IMR-90 (cell line): ENCODE results near the gene RPS27. TPM values are rescaled to one million over a fixed set of nuclear protein-coding genes. Genes with fewer than 3 reads are reported as not detected.

Experiments
- ATAC-seq: fragments of 200-7000 bp; cut with Tn5 transposase; 2 replicates; pipeline ENCODE4 v1.9.1; 2020; ENCODE audit warnings: low read depth, mild to moderate bottlenecking, moderate library complexity
- BruUV-seq: library from RNA; stranded (reverse); fragments of 400-500 nt; replicated peaks from 2 replicates; lab custom pipeline; 2021; lab: Mats Ljungman, UMichigan
- CTCF ChIA-PET: fragments of 300-600 bp; formaldehyde crosslinking; extraction: SDS; loops from one replicate; lab custom pipeline; 2021; ENCODE audit warnings: antibody characterized with exemption; lab: Yijun Ruan, JAX
- POLR2A ChIA-PET: fragments of 300-600 bp; sonication (Branson Sonifier 250); formaldehyde crosslinking; loops from one replicate; lab custom pipeline; 2022; ENCODE audit warnings: antibody characterized with exemption; ENCODE audit not compliant: unreplicated experiment; lab: Charles Lee
- DNase-seq: peaks from one replicate; pipeline ENCODE4 v3.0.0; 2013
- H2AFZ ChIP-seq: replicated peaks from 2 replicates; pipeline ENCODE3; 2013; ENCODE audit warnings: low read length, mild to moderate bottlenecking; ENCODE audit not compliant: poor library complexity
- H2AK5ac ChIP-seq: 2 replicates; pipeline ENCODE4 v1.6.1; 2013; ENCODE audit warnings: low read depth, low read length, inconsistent platforms
- H2AK9ac ChIP-seq: replicated peaks from 2 replicates; pipeline ENCODE3; 2013; ENCODE audit warnings: mild to moderate bottlenecking, low read depth, low read length, moderate library complexity; ENCODE audit not compliant: poor library complexity
- H2BK120ac ChIP-seq: 2 replicates; pipeline ENCODE4 v1.6.1; 2013; ENCODE audit warnings: low read depth, low read length, inconsistent platforms
- H2BK15ac ChIP-seq: 3 replicates; pipeline ENCODE4 v1.6.1; 2013; ENCODE audit warnings: low read depth, low read length, inconsistent platforms
- H2BK20ac ChIP-seq: 2 replicates; pipeline ENCODE4 v1.6.1; 2013; ENCODE audit warnings: low read depth, mild to moderate bottlenecking, inconsistent platforms, low read length, moderate library complexity
- H2BK5ac ChIP-seq: 2 replicates; pipeline ENCODE4 v1.6.1; 2013; ENCODE audit warnings: mild to moderate bottlenecking, low read depth, low read length, inconsistent platforms; ENCODE audit not compliant: poor library complexity, severe bottlenecking
- H3K14ac ChIP-seq: replicated peaks from 2 replicates; pipeline ENCODE4 v1.6.1; 2013; ENCODE audit warnings: low read depth, low read length, inconsistent platforms
- H3K18ac ChIP-seq: 2 replicates; pipeline ENCODE4 v1.6.1; 2013; ENCODE audit warnings: low read depth, low read length, control low read depth
- H3K23ac ChIP-seq: 2 replicates; pipeline ENCODE4 v1.6.1; 2013; ENCODE audit warnings: low read depth, low read length, inconsistent platforms
- H3K27ac ChIP-seq: 2 replicates; pipeline ENCODE4 v1.5.1; 2013; ENCODE audit warnings: mild to moderate bottlenecking, control low read depth, low read length; ENCODE audit not compliant: insufficient read depth
- H3K27me3 ChIP-seq: 2 replicates; pipeline ENCODE4 v1.6.1; 2013; ENCODE audit warnings: low read length; ENCODE audit not compliant: control insufficient read depth, insufficient read depth
- H3K36me3 ChIP-seq: 2 replicates; pipeline ENCODE4 v1.6.1; 2013; ENCODE audit warnings: low read length, mixed read lengths; ENCODE audit not compliant: control insufficient read depth, insufficient read depth
- H3K4ac ChIP-seq: 2 replicates; pipeline ENCODE4 v1.6.1; 2013; ENCODE audit warnings: low read depth, low read length, inconsistent platforms
- H3K4me1 ChIP-seq: 2 replicates; pipeline ENCODE4 v1.6.1; 2013; ENCODE audit warnings: low read length, mixed read lengths; ENCODE audit not compliant: control insufficient read depth, insufficient read depth
- H3K4me2 ChIP-seq: 2 replicates; pipeline ENCODE4 v1.6.1; 2013; ENCODE audit warnings: low read depth, mild to moderate bottlenecking, control low read depth, low read length, moderate library complexity
- H3K4me3 ChIP-seq: 2 replicates; pipeline ENCODE4 v1.5.1; 2013; ENCODE audit warnings: low read depth, mild to moderate bottlenecking, control low read depth, low read length, moderate library complexity; ENCODE audit not compliant: insufficient read depth
- H3K56ac ChIP-seq: 2 replicates; pipeline ENCODE4 v1.6.1; 2013; ENCODE audit warnings: low read length, inconsistent platforms; ENCODE audit not compliant: insufficient read depth; ENCODE audit errors: extremely low read depth
- H3K79me1 ChIP-seq, 2 experiments: 2 replicates each; pipeline ENCODE4 v1.6.1; 2013; ENCODE audit warnings: low read length in 2 of 2, inconsistent platforms in 1 of 2, low read depth in 1 of 2
- H3K9ac ChIP-seq: 2 replicates; pipeline ENCODE4 v1.6.1; 2013; ENCODE audit warnings: low read depth, low read length, control low read depth
- H3K9me1 ChIP-seq: 2 replicates; pipeline ENCODE4 v1.6.1; 2013; ENCODE audit warnings: low read length, inconsistent platforms; ENCODE audit not compliant: insufficient read depth
- H3K9me3 ChIP-seq: 2 replicates; pipeline ENCODE4 v1.6.1; 2013; ENCODE audit warnings: low read length; ENCODE audit not compliant: control insufficient read depth, insufficient read depth
- H4K20me1 ChIP-seq: 2 replicates; pipeline ENCODE4 v1.6.1; 2013; ENCODE audit warnings: low read length, inconsistent platforms; ENCODE audit not compliant: insufficient read depth
- H4K5ac ChIP-seq: 2 replicates; pipeline ENCODE4 v1.6.1; 2013; ENCODE audit warnings: mild to moderate bottlenecking, low read depth, low read length, control low read depth
- H4K8ac ChIP-seq, 2 experiments: 2 replicates each; pipeline ENCODE4 v1.6.1; 2013; ENCODE audit warnings: low read depth in 2 of 2, low read length in 2 of 2, control low read depth in 1 of 2, inconsistent platforms in 1 of 2
- H4K91ac ChIP-seq: 2 replicates; pipeline ENCODE4 v1.6.1; 2013; ENCODE audit warnings: low read depth, low read length, inconsistent platforms; ENCODE audit not compliant: insufficient read depth
- BHLHE40 ChIP-seq: fragments of 150-350 bp; IDR thresholded peaks from 2 replicates; pipeline ENCODE4 v1.6.1; 2016; ENCODE audit warnings: mild to moderate bottlenecking, low read depth, low read length
- CEBPB ChIP-seq: IDR thresholded peaks from 2 replicates; pipeline ENCODE4 v1.6.1; 2012; ENCODE audit warnings: low read depth, low read length, improper control_type of control experiment
- CTCF ChIP-seq: conservative IDR thresholded peaks from 2 replicates; pipeline ENCODE4 v1.5.1; 2012; ENCODE audit warnings: mild to moderate bottlenecking, low read depth, low read length, improper control_type of control experiment
- FOS ChIP-seq: fragments of 150-350 bp; IDR thresholded peaks from 2 replicates; pipeline ENCODE4 v1.6.1; 2016; ENCODE audit warnings: low read depth, low read length
- MAZ ChIP-seq: IDR thresholded peaks from 2 replicates; pipeline ENCODE4 v1.6.1; 2012; ENCODE audit warnings: low read depth, mild to moderate bottlenecking, low read length, improper control_type of control experiment, moderate library complexity, borderline replicate concordance
- MXI1 ChIP-seq: IDR thresholded peaks from 2 replicates; pipeline ENCODE4 v1.6.1; 2012; ENCODE audit warnings: low read depth, mild to moderate bottlenecking, low read length, moderate library complexity, borderline replicate concordance
- NFE2L2 ChIP-seq: fragments of 150-350 bp; IDR thresholded peaks from 2 replicates; pipeline ENCODE4 v1.6.1; 2016; ENCODE audit warnings: low read depth, mild to moderate bottlenecking, low read length
- RAD21 ChIP-seq: IDR thresholded peaks from 2 replicates; pipeline ENCODE4 v1.6.1; 2012; ENCODE audit warnings: low read length, improper control_type of control experiment
- RFX5 ChIP-seq: IDR thresholded peaks from 2 replicates; pipeline ENCODE4 v1.8.0; 2012; ENCODE audit warnings: low read depth, mild to moderate bottlenecking, low read length, moderate library complexity
- WGBS, 2 experiments: methylation state at CpG; one replicate each; pipeline versions ENCODE4 v1.1.5 to v1.1.7; 2013; ENCODE audit warnings: missing lambda C conversion rate in 2 of 2; ENCODE audit not compliant: insufficient read length in 1 of 2; ENCODE audit errors: extremely low coverage in 2 of 2; 5-methylcytosine and 5-hydroxymethylcytosine counted together
- dilution Hi-C: fragments of 300-500 bp; cut with HindIII; formaldehyde crosslinking; loops from one replicate; pipeline ENCODE4 v1.14.3; 2018; ENCODE audit warnings: low sequenced_read_pairs; ENCODE audit not compliant: unreplicated experiment
- in situ Hi-C: fragments of 300-500 bp; cut with MboI; formaldehyde crosslinking; loops from 3 replicates; pipeline ENCODE4 v1.14.3; 2019; ENCODE audit warnings: low sequenced_read_pairs, inconsistent platforms, mixed read lengths
- intact Hi-C: fragments of 100-400 bp; cut with micrococcal nuclease; formaldehyde crosslinking; loops from 2 replicates; pipeline ENCODE4 v1.10.0; 2022
- polyA plus RNA-seq, 3 experiments: library from polyadenylated mRNA; depleted of rRNA; stranded (reverse); fragments of >200 nt; gene quantifications; 2 replicates each; pipeline ENCODE4 v1.2.3, GENCODE V29; 2012; ENCODE audit warnings: low replicate concordance in 1 of 3
- total RNA-seq: library from RNA; depleted of rRNA; stranded (reverse); fragments of >200 nt; gene quantifications from 2 replicates; pipeline ENCODE4 v1.2.3, GENCODE V29; 2012

RPS27 gene
- total and polyA plus RNA-seq, 2 of the 4 experiments (the other 2 are of a cell fraction): 320 to 6,236 TPM

GRCh38 chr1:153995202-153995601 lies 4.6 kb downstream of the RPS27 start:
- no TSS peak for BruUV-seq
- ChIA-PET CTCF (interaction anchor here (0.6 kb wide), 1 partner anchor 312 kb away, joined by 3 read pairs; no protein-coding TSS in a partner anchor), POLR2A (interaction anchor here (0.6 kb wide), 1 partner anchor 227 kb away, joined by 5 read pairs; no protein-coding TSS in a partner anchor)
- Histone ChIP-seq H2BK15ac (no peak overlapping the region), H2BK20ac (no peak overlapping the region), H2AK9ac (no peak overlapping the region), H4K5ac (no peak overlapping the region), H3K56ac (no peak overlapping the region), H3K27me3 (no peaks in the 10 kb centered on the region), H3K4me3 (no peak overlapping the region), H3K14ac (no peak overlapping the region), H4K91ac (no peak overlapping the region), H3K9me3 (no peaks in the 10 kb centered on the region), H3K4ac (no peak overlapping the region), H3K4me2 (no peak overlapping the region), H4K8ac (no peak overlapping the region), H3K36me3 (peaks cover 28% of the 10 kb centered on the region), H2AK5ac (no peak overlapping the region), H3K27ac (no peak overlapping the region), H2AFZ (no peak overlapping the region), H3K9ac (no peak overlapping the region), H3K9me1 (peaks cover 4% of the 10 kb centered on the region; the same call in 1 of the 2 replicates), H2BK5ac (no peak overlapping the region), H3K79me1 (peaks cover 17 to 37% of the 10 kb centered on the region in 2 experiments), H2BK120ac (no peak overlapping the region), H3K23ac (no peak overlapping the region), H4K20me1 (peaks cover 23% of the 10 kb centered on the region; the same call in 1 of the 2 replicates), H3K4me1 (0 out of 2 replicates have a peak, but pooled peaks cover 2% of the 10 kb centered on the region), H3K18ac (no peak overlapping the region)
- ATAC-seq (no peak), DNase-seq (no peak)
- dilution Hi-C loops (no loop called here), in situ Hi-C loops (no loop called here), intact Hi-C loops (no loop called here)
- TF ChIP-seq CEBPB: no peak
- no peak for TF ChIP-seq MAZ
- TF ChIP-seq FOS: no peak
- TF ChIP-seq MXI1: no peak
- no peak for TF ChIP-seq RFX5
- TF ChIP-seq BHLHE40: no peak
- no peak for TF ChIP-seq RAD21
- TF ChIP-seq CTCF: no peak
- TF ChIP-seq NFE2L2: no peak
- WGBS, 2 experiments: no CpG with 5 or more reads among the region's 3 CpGs
